Activated T-helper 2 cell treated with anti-CD3 and anti-CD28 coated beads, Interferon-gamma antibody, Interleukin-2, Interleukin-4, amounts not matched to agents 10 μg/mL and 5 μg/mL and 100 μg/mL, durations not matched to agents 14 hours and 24 hours and 36 hours (primary cell): ENCODE data around the gene ZNF747. TPM values are rescaled to one million over a fixed set of nuclear protein-coding genes. Genes with fewer than 3 reads are reported as not detected.

ENCODE experiments used
- DNase-seq: peaks from one replicate; pipeline ENCODE4 v3.0.0; 2021; ENCODE audit warnings: low spot score
- H3K27ac Mint-ChIP-seq: one replicate; pipeline ENCODE4 v1.8.0; 2021; ENCODE audit warnings: mixed read lengths
- H3K27me3 Mint-ChIP-seq: one replicate; pipeline ENCODE4 v1.8.0; 2021; ENCODE audit warnings: low read depth, mixed read lengths
- H3K36me3 Mint-ChIP-seq: one replicate; pipeline ENCODE4 v1.8.0; 2021; ENCODE audit warnings: low read depth, mixed read lengths
- H3K4me1 Mint-ChIP-seq: one replicate; pipeline ENCODE4 v1.8.0; 2021; ENCODE audit warnings: low read depth, mixed read lengths
- H3K4me3 Mint-ChIP-seq: one replicate; pipeline ENCODE4 v1.8.0; 2021; ENCODE audit warnings: low read depth, mild to moderate bottlenecking, moderate library complexity, mixed read lengths
- H3K9me3 Mint-ChIP-seq: one replicate; pipeline ENCODE4 v1.8.0; 2021; ENCODE audit warnings: mixed read lengths
- intact Hi-C: fragments of 100-400 bp; cut with micrococcal nuclease; formaldehyde crosslinking; loops from one replicate; pipeline ENCODE4 v1.15.1; 2023
- total RNA-seq: library from RNA; stranded (reverse); gene quantifications from 2 replicates; pipeline ENCODE4 v1.2.3, GENCODE V29; 2022

ZNF747 gene
- total RNA-seq, 1 donor from 2014 or later: 11.8 TPM

DNA sequence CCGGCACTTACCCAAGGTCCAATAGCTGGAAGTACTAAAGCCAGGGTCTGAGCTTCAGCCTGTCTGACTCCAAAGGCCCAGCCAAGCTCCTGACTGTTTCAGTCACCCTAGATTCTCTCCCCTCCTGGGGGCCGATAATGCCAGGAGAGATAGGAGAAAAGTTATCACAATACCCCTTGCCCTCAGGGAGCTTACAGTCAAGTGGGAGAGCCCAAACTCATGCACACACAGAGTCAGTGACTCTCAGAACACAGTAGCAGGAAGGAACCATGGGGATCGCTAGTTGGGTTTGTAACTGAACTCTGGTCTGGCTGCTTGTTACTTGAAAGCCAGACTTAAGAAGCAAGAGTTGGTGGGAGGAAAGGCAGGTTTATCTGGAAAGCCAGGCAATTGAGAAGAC is 23.1 kb downstream of the ZNF747 start:
- H3K4me3 Mint-ChIP-seq: no peak overlapping the region

DNA sequence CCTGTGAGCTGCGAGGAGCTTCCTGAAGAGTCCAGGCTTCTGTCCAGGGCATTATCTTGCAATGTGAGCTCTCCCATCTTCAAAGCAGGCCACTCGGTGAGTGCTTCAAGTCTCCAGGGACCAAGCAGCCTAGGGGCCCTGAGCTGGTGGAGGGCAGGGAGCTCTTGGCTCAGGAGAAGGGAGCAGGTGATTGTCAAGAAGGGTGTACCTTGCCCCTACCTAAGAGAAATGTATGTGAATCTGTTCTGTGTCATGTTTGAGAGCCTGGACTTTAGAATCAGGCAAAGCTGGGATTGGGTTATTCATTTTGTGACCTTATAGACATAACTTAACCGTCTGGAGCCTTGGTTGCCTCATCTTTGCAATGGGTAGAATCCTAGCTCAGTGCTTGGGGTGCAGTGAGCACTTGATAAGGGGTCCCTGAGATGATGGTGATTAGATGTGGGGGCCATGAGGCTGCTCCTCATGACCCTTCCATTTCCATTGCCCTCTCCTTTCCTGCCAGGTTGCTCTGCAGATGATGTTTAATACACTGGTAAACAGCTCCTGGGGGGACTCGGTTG is 24.2 kb downstream of the ZNF747 start:
- DNase-seq: no peak
- H3K4me1 Mint-ChIP-seq: peaks cover 4% of the 10 kb centered on the region
- H3K27ac Mint-ChIP-seq: no peak overlapping the region
- intact Hi-C loops: no loop called here
- peaks cover 67% of the 10 kb centered on the region for H3K36me3 Mint-ChIP-seq
- no peak overlapping the region for H3K4me3 Mint-ChIP-seq
- H3K27me3 Mint-ChIP-seq: no peaks in the 10 kb centered on the region
- no peaks in the 10 kb centered on the region for H3K9me3 Mint-ChIP-seq

More for the DNA sequence above, 23.1 kb downstream of the ZNF747 start:
- intact Hi-C loops: no loop called here
- peak overlapping the region; percentile 41 for H3K27ac Mint-ChIP-seq
- no peaks in the 10 kb centered on the region for H3K9me3 Mint-ChIP-seq
- no peaks in the 10 kb centered on the region for H3K27me3 Mint-ChIP-seq
- H3K36me3 Mint-ChIP-seq: peaks cover 73% of the 10 kb centered on the region
- DNase-seq: no peak
- H3K4me1 Mint-ChIP-seq: peaks cover 4% of the 10 kb centered on the region

DNA sequence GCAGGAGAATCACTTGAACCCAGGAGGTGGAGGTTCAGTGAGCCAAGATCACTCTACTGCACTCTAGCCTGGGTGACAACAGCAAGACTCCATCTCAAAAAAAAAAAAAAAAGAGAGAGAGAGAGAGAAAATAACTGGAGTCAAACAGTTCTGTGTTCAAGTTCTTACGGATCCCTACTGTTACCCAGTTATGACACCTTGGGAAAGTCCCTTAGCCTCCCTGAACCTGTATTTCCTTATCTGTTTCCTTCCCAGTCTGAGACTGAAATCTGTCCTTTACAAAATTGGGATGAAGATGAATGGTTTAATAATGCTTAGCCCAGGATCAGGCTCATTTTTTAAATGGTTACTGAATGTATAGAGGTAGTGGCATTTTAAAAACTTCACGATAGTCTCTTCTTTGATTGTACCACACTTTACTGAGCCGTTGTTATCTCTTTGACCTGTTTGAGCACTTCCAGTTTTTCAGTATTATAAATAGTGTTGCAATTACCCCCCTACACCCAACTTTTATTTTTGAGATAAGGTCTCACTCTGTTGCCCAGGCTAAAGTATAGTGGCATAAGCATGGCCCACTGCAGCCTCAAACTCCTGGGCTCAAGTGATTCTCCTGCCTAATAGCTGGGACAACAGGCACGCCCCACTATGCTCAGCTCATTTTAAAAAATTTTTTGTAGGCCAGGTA is 25.4 kb downstream of the ZNF747 start:
- intact Hi-C loops: no loop called here
- peaks cover 3% of the 10 kb centered on the region for H3K4me1 Mint-ChIP-seq
- H3K27ac Mint-ChIP-seq: no peak overlapping the region
- no peaks in the 10 kb centered on the region for H3K27me3 Mint-ChIP-seq
- H3K9me3 Mint-ChIP-seq: no peaks in the 10 kb centered on the region
- H3K36me3 Mint-ChIP-seq: peaks cover 69% of the 10 kb centered on the region
- no peak for DNase-seq
- H3K4me3 Mint-ChIP-seq: no peak overlapping the region

GRCh38 chr16:30503403-30504296 is 31.0 kb downstream of the ZNF747 start:
- no peak overlapping the region for H3K4me3 Mint-ChIP-seq
- DNase-seq: no peak
- peaks cover 46% of the 10 kb centered on the region for H3K36me3 Mint-ChIP-seq
- peaks cover 9% of the 10 kb centered on the region for H3K4me1 Mint-ChIP-seq
- H3K9me3 Mint-ChIP-seq: no peaks in the 10 kb centered on the region
- peak overlapping the region; percentile 1 for H3K27ac Mint-ChIP-seq
- intact Hi-C loops: no loop called here
- H3K27me3 Mint-ChIP-seq: no peaks in the 10 kb centered on the region

GRCh38 chr16:30499284-30499683 is 35.4 kb downstream of the ZNF747 start:
- Mint-ChIP-seq H3K4me1 (peaks cover 13% of the 10 kb centered on the region), H3K27me3 (no peaks in the 10 kb centered on the region), H3K9me3 (no peaks in the 10 kb centered on the region), H3K27ac (no peak overlapping the region), H3K36me3 (peaks cover 50% of the 10 kb centered on the region), H3K4me3 (no peak overlapping the region)
- no peak for DNase-seq
- intact Hi-C loops: no loop called here

GRCh38 chr16:30494709-30495108 is 39.9 kb downstream of the ZNF747 start:
- Mint-ChIP-seq H3K4me1 (peaks cover 21% of the 10 kb centered on the region), H3K36me3 (peaks cover 60% of the 10 kb centered on the region), H3K4me3 (no peak overlapping the region), H3K27me3 (no peaks in the 10 kb centered on the region), H3K27ac (peak overlapping the region; percentile 43), H3K9me3 (no peaks in the 10 kb centered on the region)
- intact Hi-C loops: no loop called here
- DNase-seq: no peak

- no peak for DNase-seq
- Mint-ChIP-seq H3K4me1 (peaks cover 20% of the 10 kb centered on the region), H3K9me3 (no peaks in the 10 kb centered on the region), H3K27me3 (no peaks in the 10 kb centered on the region), H3K36me3 (peaks cover 63% of the 10 kb centered on the region), H3K27ac (no peak overlapping the region), H3K4me3 (no peak overlapping the region)
- intact Hi-C loops: no loop called here
Measured at GRCh38 chr16:30493941-30494488, 40.6 kb downstream of the ZNF747 start.

- peak overlapping the region; percentile 75 for H3K27ac Mint-ChIP-seq
- H3K36me3 Mint-ChIP-seq: peaks cover 71% of the 10 kb centered on the region
- no peaks in the 10 kb centered on the region for H3K9me3 Mint-ChIP-seq
- intact Hi-C loops: no loop called here
- no peak overlapping the region for H3K4me3 Mint-ChIP-seq
- DNase-seq: no peak
- H3K4me1 Mint-ChIP-seq: peaks cover 26% of the 10 kb centered on the region
- no peaks in the 10 kb centered on the region for H3K27me3 Mint-ChIP-seq
Measured at GRCh38 chr16:30491744-30492308, 42.8 kb downstream of the ZNF747 start.

- Mint-ChIP-seq H3K27ac (peak overlapping the region; percentile 75), H3K4me1 (peaks cover 29% of the 10 kb centered on the region), H3K36me3 (peaks cover 74% of the 10 kb centered on the region)
Measured at GRCh38 chr16:30491229-30491628, 43.4 kb downstream of the ZNF747 start.

DNA sequence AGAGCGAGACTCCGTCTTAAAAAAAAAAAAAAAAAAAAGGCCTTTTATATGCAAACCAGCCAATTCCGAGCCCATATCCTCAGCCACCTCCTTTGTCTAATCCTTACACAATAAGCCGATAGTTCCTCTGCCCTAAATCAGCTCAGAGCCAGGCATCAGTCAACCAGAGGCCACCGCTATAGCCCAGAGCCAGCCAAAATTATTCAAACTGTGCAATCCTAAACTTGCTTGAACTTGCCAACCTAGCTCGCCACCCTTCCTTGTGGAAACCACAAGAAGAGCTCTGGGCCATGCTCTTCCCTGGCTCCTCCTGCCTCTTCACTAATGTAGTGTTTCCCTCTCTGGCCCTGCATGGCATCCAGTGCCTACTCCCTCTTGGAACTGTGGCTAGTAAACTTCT is 44.4 kb downstream of the ZNF747 start:
- no peaks in the 10 kb centered on the region for H3K27me3 Mint-ChIP-seq
- no peak overlapping the region for H3K4me3 Mint-ChIP-seq
- no peaks in the 10 kb centered on the region for H3K9me3 Mint-ChIP-seq
- peaks cover 33% of the 10 kb centered on the region for H3K4me1 Mint-ChIP-seq
- no peak for DNase-seq
- peak overlapping the region; percentile 25 for H3K27ac Mint-ChIP-seq
- intact Hi-C loops: no loop called here
- peaks cover 76% of the 10 kb centered on the region for H3K36me3 Mint-ChIP-seq

More at GRCh38 chr16:30491229-30491628, 43.4 kb downstream of the ZNF747 start:
- DNase-seq: no peak
- no peaks in the 10 kb centered on the region for H3K27me3 Mint-ChIP-seq
- no peak overlapping the region for H3K4me3 Mint-ChIP-seq
- intact Hi-C loops: no loop called here
- no peaks in the 10 kb centered on the region for H3K9me3 Mint-ChIP-seq

GRCh38 chr16:30488764-30489605 is 45.7 kb downstream of the ZNF747 start:
- peaks cover 76% of the 10 kb centered on the region for H3K36me3 Mint-ChIP-seq
- H3K4me1 Mint-ChIP-seq: peaks cover 29% of the 10 kb centered on the region
- intact Hi-C loops: loop anchor here (5.0 kb wide), 1 partner anchor 42 kb away; the partner anchor contains the start of gene SEPHS2
- no peak for DNase-seq
- H3K9me3 Mint-ChIP-seq: no peaks in the 10 kb centered on the region
- peak overlapping the region; percentile 17 for H3K27ac Mint-ChIP-seq
- no peaks in the 10 kb centered on the region for H3K27me3 Mint-ChIP-seq
- no peak overlapping the region for H3K4me3 Mint-ChIP-seq
